ENCODE results near the gene MGAT1.

DNA sequence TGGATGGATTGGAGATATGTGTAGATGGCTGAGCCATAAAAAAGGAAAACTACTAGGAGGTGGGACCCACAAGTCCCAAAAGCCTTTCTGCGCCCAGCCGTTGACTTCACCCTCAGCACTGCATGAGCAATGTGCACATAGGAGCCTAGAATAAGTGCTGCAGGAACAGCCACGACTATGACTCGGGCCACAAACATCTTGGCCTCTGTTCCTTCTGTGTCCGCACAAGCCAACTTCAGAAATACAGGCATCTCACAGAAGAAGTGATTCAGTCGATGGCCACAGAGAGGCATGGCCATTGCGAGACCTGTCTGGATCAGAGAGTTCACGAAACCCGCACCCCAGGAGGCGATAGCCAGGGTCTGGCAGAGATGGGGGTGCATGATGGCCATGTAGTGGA lies 63.3 kb downstream of the MGAT1 start:
- TF ChIP-seq, protein P1, sequence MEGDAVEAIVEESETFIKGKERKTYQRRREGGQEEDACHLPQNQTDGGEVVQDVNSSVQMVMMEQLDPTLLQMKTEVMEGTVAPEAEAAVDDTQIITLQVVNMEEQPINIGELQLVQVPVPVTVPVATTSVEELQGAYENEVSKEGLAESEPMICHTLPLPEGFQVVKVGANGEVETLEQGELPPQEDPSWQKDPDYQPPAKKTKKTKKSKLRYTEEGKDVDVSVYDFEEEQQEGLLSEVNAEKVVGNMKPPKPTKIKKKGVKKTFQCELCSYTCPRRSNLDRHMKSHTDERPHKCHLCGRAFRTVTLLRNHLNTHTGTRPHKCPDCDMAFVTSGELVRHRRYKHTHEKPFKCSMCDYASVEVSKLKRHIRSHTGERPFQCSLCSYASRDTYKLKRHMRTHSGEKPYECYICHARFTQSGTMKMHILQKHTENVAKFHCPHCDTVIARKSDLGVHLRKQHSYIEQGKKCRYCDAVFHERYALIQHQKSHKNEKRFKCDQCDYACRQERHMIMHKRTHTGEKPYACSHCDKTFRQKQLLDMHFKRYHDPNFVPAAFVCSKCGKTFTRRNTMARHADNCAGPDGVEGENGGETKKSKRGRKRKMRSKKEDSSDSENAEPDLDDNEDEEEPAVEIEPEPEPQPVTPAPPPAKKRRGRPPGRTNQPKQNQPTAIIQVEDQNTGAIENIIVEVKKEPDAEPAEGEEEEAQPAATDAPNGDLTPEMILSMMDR (IDR thresholded peaks at IDR 0.05) = no peak
- no peak for TF ChIP-seq POLR2A (IDR thresholded peaks at IDR 0.05)

Data from Peyer's patch (tissue), 4 donors.